ENCODE measurements around the gene PDE8A. TPM values are rescaled to one million over a fixed set of nuclear protein-coding genes. Genes with fewer than 3 reads are reported as not detected.

Gene PDE8A
- total and polyA plus RNA-seq, 2 of the 4 experiments (the other 2 are of a cell fraction) = 32.4 to 35.9 TPM

DNA sequence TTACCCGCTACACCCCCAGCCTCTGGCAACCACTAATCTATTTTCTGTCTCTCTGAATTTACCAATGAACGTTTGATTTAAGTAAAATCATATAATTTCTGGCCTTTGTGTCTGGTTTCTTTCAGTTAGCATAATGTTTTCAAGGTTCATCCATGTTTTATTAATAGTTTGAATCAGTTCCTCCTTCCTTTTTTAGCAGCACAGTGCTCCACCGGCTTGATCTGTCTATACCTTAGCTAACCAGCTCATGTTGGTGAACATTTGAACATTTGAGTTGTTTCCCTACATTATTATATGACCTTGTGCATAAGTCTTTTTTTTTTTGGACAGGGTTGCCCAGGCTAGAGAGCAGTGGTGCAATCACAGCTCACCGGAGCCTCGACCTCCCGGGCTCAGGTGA lies 33.3 kb downstream of the PDE8A start:
- H3K9ac ChIP-seq (ENCODE audit: low read depth, low read length) = no peak overlapping the region
- no peaks in the 10 kb centered on the region for H3K36me3 ChIP-seq (ENCODE audit: control insufficient read depth, insufficient read depth, low read length)
- ATAC-seq (ENCODE audit: low read depth) (no peak), DNase-seq (no peak)
- peaks cover 7% of the 10 kb centered on the region; the same call in 1 of the 2 replicates for H3K4me1 ChIP-seq (ENCODE audit: control insufficient read depth, insufficient read depth, low read length)
- CTCF ChIA-PET = no interaction called here
- peaks cover 9% of the 10 kb centered on the region for H3K9me1 ChIP-seq (ENCODE audit: insufficient read depth, low read length)
- no peak overlapping the region for H4K5ac ChIP-seq (ENCODE audit: low read depth, low read length)
- POLR2A ChIA-PET (ENCODE audit: unreplicated experiment) = no interaction called here
- H2BK20ac ChIP-seq (ENCODE audit: low read depth, low read length) = no peak overlapping the region
- no peak overlapping the region for H4K8ac ChIP-seq (ENCODE audit: low read depth in 2 of 2, low read length in 2 of 2)
- no peak overlapping the region for H4K91ac ChIP-seq (ENCODE audit: insufficient read depth, low read depth, low read length)
- no TSS peak for BruUV-seq (replicated peaks)
- WGBS, 2 experiments (ENCODE audit: extremely low coverage in 2 of 2, insufficient read length in 1 of 2) = no CpG with 5 or more reads among the region's 6 CpGs
- H3K9me3 ChIP-seq (ENCODE audit: control insufficient read depth, insufficient read depth, low read length) = no peaks in the 10 kb centered on the region
- no peak overlapping the region for H2BK5ac ChIP-seq (ENCODE audit: low read depth, low read length, poor library complexity, severe bottlenecking)
- no peak overlapping the region for H2BK15ac ChIP-seq (ENCODE audit: low read depth, low read length)
- no peaks in the 10 kb centered on the region for H3K27me3 ChIP-seq (ENCODE audit: control insufficient read depth, insufficient read depth, low read length)
- intact Hi-C loops (cut with micrococcal nuclease) = no loop called here
- no peak overlapping the region for H2BK120ac ChIP-seq (ENCODE audit: low read depth, low read length)
- no peak overlapping the region for H3K4me3 ChIP-seq (ENCODE audit: insufficient read depth, low read depth, low read length)
- H2AK9ac ChIP-seq (replicated peaks; ENCODE audit: low read depth, low read length, poor library complexity) = no peak overlapping the region
- no peak overlapping the region for H2AK5ac ChIP-seq (ENCODE audit: low read depth, low read length)
- H3K14ac ChIP-seq (replicated peaks; ENCODE audit: low read depth, low read length) = no peak overlapping the region
- H3K4me2 ChIP-seq (ENCODE audit: low read depth, low read length) = no peak overlapping the region
- H3K23ac ChIP-seq (ENCODE audit: low read depth, low read length) = no peak overlapping the region
- in situ Hi-C loops (cut with MboI; ENCODE audit: low sequenced_read_pairs) = loop anchor here (10.0 kb wide), 1 partner anchor 60 kb away; no protein-coding TSS in a partner anchor
- TF ChIP-seq MXI1 (IDR thresholded peaks at IDR 0.05; ENCODE audit: borderline replicate concordance, low read depth, low read length) (no peak), CHD1 (IDR thresholded peaks at IDR 0.05; ENCODE audit: low read depth, low read length) (no peak), BHLHE40 (IDR thresholded peaks at IDR 0.05; ENCODE audit: low read depth, low read length) (no peak), RFX5 (IDR thresholded peaks at IDR 0.05; ENCODE audit: low read depth, low read length) (no peak), RAD21 (IDR thresholded peaks at IDR 0.05; ENCODE audit: low read length) (no peak), POLR2A (IDR thresholded peaks at IDR 0.05; ENCODE audit: low read depth, low read length) (no peak), NFE2L2 (IDR thresholded peaks at IDR 0.05; ENCODE audit: low read depth, low read length) (no peak), MAZ (IDR thresholded peaks at IDR 0.05; ENCODE audit: borderline replicate concordance, low read depth, low read length) (no peak), FOS (IDR thresholded peaks at IDR 0.05; ENCODE audit: low read depth, low read length) (no peak), SMC3 (IDR thresholded peaks at IDR 0.05; ENCODE audit: low read depth, low read length) (no peak), CEBPB (IDR thresholded peaks at IDR 0.05; ENCODE audit: low read depth, low read length) (no peak), RCOR1 (IDR thresholded peaks at IDR 0.05; ENCODE audit: insufficient replicate concordance, low read length) (no peak), MAFK (IDR thresholded peaks at IDR 0.05; ENCODE audit: low read depth, low read length) (no peak)
- TF ChIP-seq, protein P1, sequence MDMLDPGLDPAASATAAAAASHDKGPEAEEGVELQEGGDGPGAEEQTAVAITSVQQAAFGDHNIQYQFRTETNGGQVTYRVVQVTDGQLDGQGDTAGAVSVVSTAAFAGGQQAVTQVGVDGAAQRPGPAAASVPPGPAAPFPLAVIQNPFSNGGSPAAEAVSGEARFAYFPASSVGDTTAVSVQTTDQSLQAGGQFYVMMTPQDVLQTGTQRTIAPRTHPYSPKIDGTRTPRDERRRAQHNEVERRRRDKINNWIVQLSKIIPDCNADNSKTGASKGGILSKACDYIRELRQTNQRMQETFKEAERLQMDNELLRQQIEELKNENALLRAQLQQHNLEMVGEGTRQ (IDR thresholded peaks at IDR 0.05; ENCODE audit: low read depth, low read length) = no peak
- TF ChIP-seq, protein P2, sequence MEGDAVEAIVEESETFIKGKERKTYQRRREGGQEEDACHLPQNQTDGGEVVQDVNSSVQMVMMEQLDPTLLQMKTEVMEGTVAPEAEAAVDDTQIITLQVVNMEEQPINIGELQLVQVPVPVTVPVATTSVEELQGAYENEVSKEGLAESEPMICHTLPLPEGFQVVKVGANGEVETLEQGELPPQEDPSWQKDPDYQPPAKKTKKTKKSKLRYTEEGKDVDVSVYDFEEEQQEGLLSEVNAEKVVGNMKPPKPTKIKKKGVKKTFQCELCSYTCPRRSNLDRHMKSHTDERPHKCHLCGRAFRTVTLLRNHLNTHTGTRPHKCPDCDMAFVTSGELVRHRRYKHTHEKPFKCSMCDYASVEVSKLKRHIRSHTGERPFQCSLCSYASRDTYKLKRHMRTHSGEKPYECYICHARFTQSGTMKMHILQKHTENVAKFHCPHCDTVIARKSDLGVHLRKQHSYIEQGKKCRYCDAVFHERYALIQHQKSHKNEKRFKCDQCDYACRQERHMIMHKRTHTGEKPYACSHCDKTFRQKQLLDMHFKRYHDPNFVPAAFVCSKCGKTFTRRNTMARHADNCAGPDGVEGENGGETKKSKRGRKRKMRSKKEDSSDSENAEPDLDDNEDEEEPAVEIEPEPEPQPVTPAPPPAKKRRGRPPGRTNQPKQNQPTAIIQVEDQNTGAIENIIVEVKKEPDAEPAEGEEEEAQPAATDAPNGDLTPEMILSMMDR (conservative IDR thresholded peaks at IDR 0.05; ENCODE audit: low read depth, low read length) = no peak
- TF ChIP-seq, protein P3, sequence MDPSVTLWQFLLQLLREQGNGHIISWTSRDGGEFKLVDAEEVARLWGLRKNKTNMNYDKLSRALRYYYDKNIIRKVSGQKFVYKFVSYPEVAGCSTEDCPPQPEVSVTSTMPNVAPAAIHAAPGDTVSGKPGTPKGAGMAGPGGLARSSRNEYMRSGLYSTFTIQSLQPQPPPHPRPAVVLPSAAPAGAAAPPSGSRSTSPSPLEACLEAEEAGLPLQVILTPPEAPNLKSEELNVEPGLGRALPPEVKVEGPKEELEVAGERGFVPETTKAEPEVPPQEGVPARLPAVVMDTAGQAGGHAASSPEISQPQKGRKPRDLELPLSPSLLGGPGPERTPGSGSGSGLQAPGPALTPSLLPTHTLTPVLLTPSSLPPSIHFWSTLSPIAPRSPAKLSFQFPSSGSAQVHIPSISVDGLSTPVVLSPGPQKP (IDR thresholded peaks at IDR 0.05; ENCODE audit: borderline replicate concordance, low read depth, low read length) = no peak
- peaks cover 50% of the 10 kb centered on the region for H4K20me1 ChIP-seq (ENCODE audit: insufficient read depth, low read length)
- no peak overlapping the region for H3K18ac ChIP-seq (ENCODE audit: low read depth, low read length)
- dilution Hi-C loops (cut with HindIII; ENCODE audit: low sequenced_read_pairs, unreplicated experiment) = no loop called here
- no peak overlapping the region for H2AFZ ChIP-seq (replicated peaks; ENCODE audit: low read length, poor library complexity)
- H3K56ac ChIP-seq (ENCODE audit: extremely low read depth, insufficient read depth, low read length) = no peak overlapping the region
- peaks cover 25 to 61% of the 10 kb centered on the region in 2 experiments for H3K79me1 ChIP-seq (ENCODE audit: low read depth in 1 of 2, low read length in 2 of 2)
- no peak overlapping the region for H3K4ac ChIP-seq (ENCODE audit: low read depth, low read length)
- H3K27ac ChIP-seq (ENCODE audit: insufficient read depth, low read length) = no peak overlapping the region
